ENCODE results near the gene ATCAY.
A peak's percentile ranks its signal among the peaks of the same experiment; 100 is the strongest.
"Not testable (repeated sequence)": the region's sequence is repeated elsewhere in the genome, so short reads cannot be mapped to it uniquely, and the experiment has no call there.

ATCAY gene

GRCh38 chr19:3949294-3949693, 68.8 kb downstream of the ATCAY start:
- DNase-seq (ENCODE audit: low read depth): no peak

DNA sequence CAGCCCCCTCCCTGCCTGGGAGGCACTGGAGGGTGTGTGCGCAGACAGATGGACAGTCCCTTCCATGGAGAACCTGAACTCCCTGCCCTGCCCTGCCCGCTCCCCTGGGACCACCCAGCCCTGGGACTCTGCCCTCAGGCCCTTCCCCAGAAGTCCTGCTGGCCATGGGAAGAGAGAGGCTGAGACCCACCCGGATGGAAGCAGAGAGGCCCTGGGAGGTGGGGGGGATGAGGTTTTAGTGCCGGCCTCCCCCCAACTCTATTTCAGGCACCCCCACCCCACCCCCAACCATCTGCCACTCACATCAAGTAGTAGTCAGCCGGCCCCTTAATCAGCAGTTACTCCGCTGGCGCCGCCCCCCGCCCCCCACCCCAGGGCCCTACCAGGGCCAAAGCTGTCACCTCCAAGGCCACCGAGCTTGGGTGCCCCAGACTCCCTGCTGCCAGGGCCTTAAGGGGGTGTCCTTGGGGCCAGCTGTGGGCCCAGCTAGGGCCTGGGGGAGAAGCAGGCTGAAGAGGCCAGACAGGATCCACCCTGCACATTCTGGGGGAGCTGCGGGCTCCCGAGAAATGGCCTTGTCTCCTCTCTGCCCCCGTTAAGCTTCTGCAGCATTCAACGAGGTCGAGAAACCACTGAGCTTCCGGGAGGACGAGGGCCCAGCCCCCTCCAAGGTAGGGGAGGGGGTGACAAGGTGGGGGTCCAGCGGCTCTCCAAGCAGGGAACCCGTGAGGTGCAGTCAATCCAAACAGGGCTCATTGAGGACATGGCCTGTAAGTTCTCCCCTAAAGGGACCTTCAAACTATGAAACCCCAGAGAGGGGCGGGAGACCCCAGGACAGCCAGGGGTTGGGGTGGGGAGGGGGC, 69.7 kb downstream of the ATCAY start:
- DNase-seq (ENCODE audit: low read depth): no peak

DNA sequence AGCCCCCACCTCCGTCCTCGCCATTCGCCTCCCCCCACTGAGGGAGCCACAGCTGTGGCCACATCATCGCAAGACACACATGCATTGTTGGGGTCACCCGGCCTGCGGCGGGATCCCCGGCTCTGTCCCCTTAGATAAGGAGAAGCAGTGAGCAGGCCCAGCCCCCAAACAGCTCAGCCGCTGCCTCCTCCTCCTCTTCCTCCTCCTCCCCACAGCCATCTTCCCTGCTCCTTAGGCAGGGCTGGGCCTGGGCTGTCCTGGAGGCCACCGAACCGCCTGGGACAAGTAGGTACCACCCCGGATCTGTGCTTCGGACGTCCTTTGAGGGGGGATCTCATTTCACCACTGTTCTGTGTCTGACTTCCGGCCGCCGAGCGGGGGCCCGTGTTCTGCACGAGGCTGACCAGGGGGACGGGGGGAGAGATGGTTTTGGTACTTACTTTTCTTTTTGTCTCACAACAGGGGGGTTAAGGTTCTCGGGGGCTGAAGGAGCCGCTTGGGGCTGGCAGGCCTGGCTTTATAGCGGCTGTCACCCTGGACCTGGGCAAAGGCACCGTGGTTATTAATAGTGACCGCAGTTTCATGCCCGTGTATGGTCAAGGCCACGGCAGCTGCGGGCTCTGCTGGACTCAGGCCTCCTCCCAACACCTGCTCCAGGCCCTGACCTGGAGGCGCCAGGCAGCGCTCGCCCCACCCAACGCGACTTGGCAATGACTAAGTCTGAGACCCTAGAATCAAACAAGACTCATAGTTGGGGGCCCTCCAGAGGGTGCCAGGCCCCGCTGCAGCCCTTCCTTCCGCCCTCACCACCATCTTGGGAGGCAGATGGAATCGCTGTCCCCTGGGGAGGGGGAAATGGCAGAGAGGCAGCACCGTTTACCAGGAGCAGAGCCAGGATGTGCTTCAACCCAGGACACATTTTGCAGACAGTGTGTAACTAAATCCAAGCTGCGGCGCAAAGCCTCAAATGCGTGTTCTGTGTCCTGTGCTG, 70.7 kb downstream of the ATCAY start:
- no peak for DNase-seq (ENCODE audit: low read depth)

- not testable (repeated sequence) for DNase-seq (ENCODE audit: low read depth)
Observed at GRCh38 chr19:3952755-3953276, 72.3 kb downstream of the ATCAY start.

DNA sequence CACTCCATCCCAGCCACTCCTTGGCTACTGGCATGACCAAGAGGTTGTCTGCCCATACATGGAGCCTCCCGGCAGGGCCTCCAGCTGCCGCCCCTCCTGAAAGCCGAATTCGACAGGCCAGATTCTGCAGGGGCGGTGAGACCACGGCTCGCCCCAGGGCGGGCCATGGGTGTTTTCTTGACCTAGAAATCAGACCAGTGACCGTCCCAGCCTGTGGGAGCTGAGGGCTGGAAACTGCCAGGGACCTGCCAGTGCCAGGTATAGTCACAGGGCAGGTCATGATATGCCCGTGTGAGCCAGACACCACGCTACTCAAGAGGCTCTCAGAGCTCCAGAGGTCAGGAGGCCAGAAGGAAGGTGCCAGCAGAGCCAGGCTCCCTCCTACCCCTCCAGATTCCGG, 73.6 kb downstream of the ATCAY start:
- no peak for DNase-seq (ENCODE audit: low read depth)

GRCh38 chr19:3955276-3955675, 74.8 kb downstream of the ATCAY start:
- not testable (repeated sequence) for DNase-seq (ENCODE audit: low read depth)

- DNase-seq (ENCODE audit: low read depth): no peak
Observed at GRCh38 chr19:3955688-3956087, 75.2 kb downstream of the ATCAY start.

GRCh38 chr19:3958836-3959765, 78.6 kb downstream of the ATCAY start:
- DNase-seq (ENCODE audit: low read depth): no peak

GRCh38 chr19:3959766-3960131, 79.3 kb downstream of the ATCAY start:
- no peak for DNase-seq (ENCODE audit: low read depth)

DNA sequence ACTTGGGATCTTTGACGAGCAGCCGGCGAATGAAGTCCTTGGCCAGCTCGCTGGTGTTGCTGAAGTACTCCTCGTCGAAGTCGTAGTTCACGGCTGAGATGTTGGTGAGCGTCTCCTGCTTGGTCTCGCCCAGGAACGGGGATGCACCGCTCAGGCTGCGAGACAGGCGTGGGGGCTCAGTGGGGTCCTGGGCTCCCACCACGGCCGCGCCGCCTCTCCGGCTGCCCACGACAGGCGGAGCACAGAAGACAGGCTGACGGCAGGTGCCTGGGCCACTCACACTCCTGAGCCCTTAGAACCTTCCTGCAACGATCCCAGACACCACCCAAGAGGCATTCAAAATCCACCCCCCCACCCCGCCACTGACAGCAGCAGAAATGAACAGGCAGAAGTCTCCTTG, 80.5 kb downstream of the ATCAY start:
- no peak for DNase-seq (ENCODE audit: low read depth)

DNA sequence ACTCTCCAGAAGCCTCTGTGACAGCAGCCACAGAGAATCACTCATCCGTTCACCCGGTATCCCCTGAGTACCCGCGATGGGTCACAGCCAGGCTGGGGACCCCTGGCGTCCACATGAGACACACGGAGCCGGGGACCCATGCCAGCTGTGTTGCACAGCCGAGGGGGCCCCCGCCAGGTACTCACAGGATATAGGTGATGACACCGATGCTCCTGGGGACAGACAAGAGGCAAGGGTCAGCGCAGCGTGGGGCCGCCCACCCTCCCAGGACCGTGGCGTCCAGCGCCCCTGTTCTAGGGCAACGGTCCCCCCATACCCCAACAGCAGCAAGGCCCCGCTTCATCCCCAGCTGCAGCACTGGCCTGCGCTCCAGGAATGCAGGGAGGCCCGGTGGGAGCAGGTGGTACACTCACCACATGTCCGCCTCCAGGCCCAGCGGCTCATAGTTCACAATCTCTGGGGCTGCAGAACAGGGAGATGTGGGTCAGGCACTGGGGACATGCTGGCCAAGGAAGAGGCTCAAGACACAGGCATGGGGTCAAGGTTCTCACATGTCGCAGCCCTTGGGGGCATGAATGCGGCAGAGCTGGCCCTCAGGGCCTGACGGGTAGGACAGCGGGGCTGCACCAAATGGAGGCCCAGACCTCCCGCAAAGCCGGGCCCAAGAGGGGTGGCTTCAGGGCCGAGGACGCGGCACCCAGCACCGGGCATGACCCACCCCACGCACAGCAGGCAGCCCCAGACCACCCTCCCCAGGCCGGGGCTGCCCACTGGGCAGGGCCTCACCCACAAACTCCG, 83.2 kb downstream of the ATCAY start:
- DNase-seq (ENCODE audit: low read depth): no peak

GRCh38 chr19:3964256-3965194, 84.0 kb downstream of the ATCAY start:
- DNase-seq (ENCODE audit: low read depth): no peak

GRCh38 chr19:3966051-3967017, 85.8 kb downstream of the ATCAY start:
- DNase-seq (ENCODE audit: low read depth): no peak

DNA sequence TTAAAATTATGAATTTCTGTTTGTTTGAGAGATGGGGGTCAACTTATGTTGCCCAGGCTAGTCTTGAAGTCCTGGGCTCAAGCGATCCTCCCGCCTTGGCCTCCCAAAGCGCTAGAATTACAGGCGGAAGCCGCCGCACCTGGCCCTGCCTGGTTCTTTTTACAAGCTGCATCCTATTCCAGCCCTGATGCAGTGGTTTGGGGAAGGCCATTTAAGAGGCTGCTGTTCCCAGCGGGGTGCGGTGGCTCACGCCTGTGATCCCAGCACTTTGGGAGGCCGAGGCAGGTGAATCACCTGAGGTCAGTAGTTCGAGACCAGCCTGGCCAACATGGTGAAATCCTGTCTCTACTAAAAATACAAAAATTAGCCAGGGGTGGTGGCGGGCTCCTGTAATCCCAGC, 87.5 kb downstream of the ATCAY start:
- DNase-seq (ENCODE audit: low read depth): not testable (repeated sequence)

DNA sequence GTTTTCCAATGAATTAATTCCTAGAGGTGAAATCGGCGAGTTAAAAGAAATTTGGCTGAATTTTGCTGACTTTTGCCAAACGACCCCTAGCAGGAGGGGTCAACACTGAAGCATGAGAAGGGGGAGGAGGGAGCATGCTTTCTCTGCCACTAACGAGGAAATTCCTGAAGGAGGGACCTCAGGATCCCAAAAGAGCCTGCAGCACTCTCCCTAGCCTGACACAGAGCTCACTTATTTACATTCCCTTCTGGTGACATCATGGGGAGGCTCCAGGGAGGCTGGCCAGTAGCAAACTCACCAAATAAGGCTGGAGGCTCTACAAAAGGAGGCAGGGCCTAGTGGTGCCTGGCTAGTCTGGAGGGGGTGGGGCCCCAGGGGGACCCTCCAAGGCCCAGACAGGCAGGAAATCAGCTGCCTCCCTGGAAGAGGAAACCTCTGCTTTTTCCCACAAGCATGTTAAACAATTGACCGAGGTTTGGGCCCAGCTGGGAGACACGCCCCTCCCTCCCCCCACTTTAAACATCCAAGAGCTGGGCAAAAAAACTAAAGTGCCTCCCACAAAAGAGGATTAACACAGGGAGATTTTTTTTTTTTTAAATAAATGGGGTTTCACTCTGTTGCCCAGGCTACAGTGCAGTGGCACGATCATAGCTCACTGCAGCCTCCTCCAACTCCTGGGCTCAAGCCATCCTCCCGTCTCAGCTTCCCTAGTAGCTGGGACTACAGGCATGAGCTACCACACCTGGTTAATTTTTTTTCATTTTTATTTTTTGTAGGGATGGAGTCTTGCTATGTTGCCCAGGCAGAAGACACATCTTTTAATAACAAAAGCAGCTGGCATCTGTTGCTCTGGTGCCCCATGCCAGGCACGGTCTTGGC, 88.3 kb downstream of the ATCAY start:
- peak; percentile 98 for DNase-seq (ENCODE audit: low read depth)

- DNase-seq (ENCODE audit: low read depth): peak; percentile 82
Observed at GRCh38 chr19:3969435-3970312, 89.2 kb downstream of the ATCAY start.
